Uterus (tissue), 2 donors: ENCODE results near the gene ATP6V0C.
"Not testable (repeated sequence)": the region's sequence is repeated elsewhere in the genome, so short reads cannot be mapped to it uniquely, and the experiment has no call there.

Source experiments
- CTCF ChIP-seq, 4 experiments: fragments of 200-600 bp in 2 of 4; fragments of 450-650 bp in 2 of 4; sonication (generic) in 2 of 4; IDR thresholded peaks; one replicate each; pipeline ENCODE4 v1.5.1; 2016 to 2019; ENCODE audit warnings: antibody characterized with exemption in 4 of 4, mild to moderate bottlenecking in 2 of 4, moderate library complexity in 1 of 4
- POLR2A ChIP-seq, 2 donors: fragments of 450-650 bp; IDR thresholded peaks; one replicate each; pipeline ENCODE4 v1.6.1; 2016; ENCODE audit warnings: antibody characterized with exemption in 2 of 2, mild to moderate bottlenecking in 1 of 2, moderate library complexity in 1 of 2

GRCh38 chr16:2479996-2480395, 33.8 kb upstream of the ATP6V0C start:
- not testable (repeated sequence) for TF ChIP-seq CTCF, POLR2A (IDR thresholded peaks at IDR 0.05)
